Panc1 (cell line): ENCODE results near the gene SELENOS.

Experiments used
- CTCF ChIP-seq: fragments of 450-650 bp; IDR thresholded peaks from 2 replicates; pipeline ENCODE4 v1.5.1; 2017; ENCODE audit warnings: mild to moderate bottlenecking
- POLR2AphosphoS5 ChIP-seq: IDR thresholded peaks from 2 replicates; pipeline ENCODE4 v1.6.1; 2012; ENCODE audit warnings: mild to moderate bottlenecking, low read depth, low read length, moderate library complexity
- SIN3A ChIP-seq: IDR thresholded peaks from 2 replicates; pipeline ENCODE4 v1.6.1; 2012; ENCODE audit warnings: low read depth, mild to moderate bottlenecking, low read length, moderate library complexity, borderline replicate concordance; ENCODE audit not compliant: insufficient read depth
- TF ChIP-seq, protein P1 (sequence below), 2 experiments: IDR thresholded peaks; 2 replicates each; pipeline ENCODE4 v1.6.1; 2011 to 2012; ENCODE audit warnings: low read depth in 2 of 2, control low read depth in 1 of 2, low read length in 1 of 2, mild to moderate bottlenecking in 1 of 2, moderate library complexity in 1 of 2; ENCODE audit not compliant: insufficient read depth in 1 of 2

- TF ChIP-seq CTCF (no peak), SIN3A (no peak), POLR2AphosphoS5 (no peak)
- TF ChIP-seq, protein P1, sequence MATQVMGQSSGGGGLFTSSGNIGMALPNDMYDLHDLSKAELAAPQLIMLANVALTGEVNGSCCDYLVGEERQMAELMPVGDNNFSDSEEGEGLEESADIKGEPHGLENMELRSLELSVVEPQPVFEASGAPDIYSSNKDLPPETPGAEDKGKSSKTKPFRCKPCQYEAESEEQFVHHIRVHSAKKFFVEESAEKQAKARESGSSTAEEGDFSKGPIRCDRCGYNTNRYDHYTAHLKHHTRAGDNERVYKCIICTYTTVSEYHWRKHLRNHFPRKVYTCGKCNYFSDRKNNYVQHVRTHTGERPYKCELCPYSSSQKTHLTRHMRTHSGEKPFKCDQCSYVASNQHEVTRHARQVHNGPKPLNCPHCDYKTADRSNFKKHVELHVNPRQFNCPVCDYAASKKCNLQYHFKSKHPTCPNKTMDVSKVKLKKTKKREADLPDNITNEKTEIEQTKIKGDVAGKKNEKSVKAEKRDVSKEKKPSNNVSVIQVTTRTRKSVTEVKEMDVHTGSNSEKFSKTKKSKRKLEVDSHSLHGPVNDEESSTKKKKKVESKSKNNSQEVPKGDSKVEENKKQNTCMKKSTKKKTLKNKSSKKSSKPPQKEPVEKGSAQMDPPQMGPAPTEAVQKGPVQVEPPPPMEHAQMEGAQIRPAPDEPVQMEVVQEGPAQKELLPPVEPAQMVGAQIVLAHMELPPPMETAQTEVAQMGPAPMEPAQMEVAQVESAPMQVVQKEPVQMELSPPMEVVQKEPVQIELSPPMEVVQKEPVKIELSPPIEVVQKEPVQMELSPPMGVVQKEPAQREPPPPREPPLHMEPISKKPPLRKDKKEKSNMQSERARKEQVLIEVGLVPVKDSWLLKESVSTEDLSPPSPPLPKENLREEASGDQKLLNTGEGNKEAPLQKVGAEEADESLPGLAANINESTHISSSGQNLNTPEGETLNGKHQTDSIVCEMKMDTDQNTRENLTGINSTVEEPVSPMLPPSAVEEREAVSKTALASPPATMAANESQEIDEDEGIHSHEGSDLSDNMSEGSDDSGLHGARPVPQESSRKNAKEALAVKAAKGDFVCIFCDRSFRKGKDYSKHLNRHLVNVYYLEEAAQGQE (IDR thresholded peaks at IDR 0.05; ENCODE audit: insufficient read depth in 1 of 2, low read depth in 2 of 2, low read length in 1 of 2) = no peak
Observed at GRCh38 chr15:101322016-101322695, 44.9 kb upstream of the SELENOS start.
